ENCODE results near the gene HDAC10. TPM values are rescaled to one million over a fixed set of nuclear protein-coding genes. Genes with fewer than 3 reads are reported as not detected.

Gene HDAC10
- total RNA-seq, 4 donors from 2014 or later: 66.8 to 618 (median 142) TPM

- intact Hi-C loops (cut with DNase I; ENCODE audit: low total_unique reads): no loop called here
- no peak for TF ChIP-seq EP300 (IDR thresholded peaks at IDR 0.05; ENCODE audit: low read depth)
- peak in 4 of 5 experiments; percentile 32 to 51 (median 35) for TF ChIP-seq CTCF (IDR thresholded peaks at IDR 0.05)
- Histone ChIP-seq H3K27ac (no peak overlapping the region), H3K4me3 (no peak overlapping the region), H3K9me3 (no peaks in the 10 kb centered on the region), H3K4me1 (peaks cover 8 to 15% (median 10%) of the 10 kb centered on the region in 4 donors), H3K36me3 (no peaks in the 10 kb centered on the region), H3K27me3 (no peaks in the 10 kb centered on the region)
- no peak for DNase-seq
- in situ Hi-C loops (cut with MboI; ENCODE audit: low pct_ligation_motif_present in 1 of 4, low pct_unique_long_range_greater_than_20kb in 1 of 4, low sequenced_read_pairs in 3 of 4): no loop called here
- WGBS, 2 donors (ENCODE audit: low coverage in 1 of 2): 71 to 92% methylated on average over 2 to 10 of the region's 11 CpGs
These were observed 14.2 kb downstream of the HDAC10 start for GRCh38 chr22:50236731-50237409.

GRCh38 chr22:50233223-50233622 lies 17.8 kb downstream of the HDAC10 start:
- intact Hi-C loops (cut with DNase I; ENCODE audit: low total_unique reads) (no loop called here), in situ Hi-C loops (cut with MboI; ENCODE audit: low pct_ligation_motif_present in 1 of 4, low pct_unique_long_range_greater_than_20kb in 1 of 4, low sequenced_read_pairs in 3 of 4) (no loop called here)
- no peak for DNase-seq
- H3K27ac ChIP-seq: no peak overlapping the region
- TF ChIP-seq EP300 (IDR thresholded peaks at IDR 0.05; ENCODE audit: low read depth) (no peak), POLR2AphosphoS5 (IDR thresholded peaks at IDR 0.05) (no peak), CTCF (IDR thresholded peaks at IDR 0.05) (no peak), POLR2A (IDR thresholded peaks at IDR 0.05) (no peak)
- WGBS, 2 donors (ENCODE audit: low coverage in 1 of 2): 92% methylated on average over 18 of the region's 18 CpGs; no CpG with 5 or more reads in 1 of the 2 donors
- no peaks in the 10 kb centered on the region for H3K36me3 ChIP-seq
- no peaks in the 10 kb centered on the region for H3K27me3 ChIP-seq
- H3K9me3 ChIP-seq: no peaks in the 10 kb centered on the region
- no peaks in the 10 kb centered on the region for H3K4me1 ChIP-seq
- no peak overlapping the region for H3K4me3 ChIP-seq

- WGBS, 2 donors (ENCODE audit: low coverage in 1 of 2): 92 to 96% methylated on average over 4 to 20 of the region's 20 CpGs
These were observed 18.4 kb downstream of the HDAC10 start for GRCh38 chr22:50232481-50233151.

More at GRCh38 chr22:50232481-50233151, 18.4 kb downstream of the HDAC10 start:
- Histone ChIP-seq H3K9me3 (no peaks in the 10 kb centered on the region), H3K36me3 (no peaks in the 10 kb centered on the region), H3K4me3 (no peak overlapping the region), H3K27ac (no peak overlapping the region), H3K4me1 (no peaks in the 10 kb centered on the region), H3K27me3 (no peaks in the 10 kb centered on the region)
- in situ Hi-C loops (cut with MboI; ENCODE audit: low pct_ligation_motif_present in 1 of 4, low pct_unique_long_range_greater_than_20kb in 1 of 4, low sequenced_read_pairs in 3 of 4): no loop called here
- no peak for TF ChIP-seq POLR2A (IDR thresholded peaks at IDR 0.05)
- TF ChIP-seq EP300 (IDR thresholded peaks at IDR 0.05; ENCODE audit: low read depth): no peak
- no peak for TF ChIP-seq CTCF (IDR thresholded peaks at IDR 0.05)
- no peak for TF ChIP-seq POLR2AphosphoS5 (IDR thresholded peaks at IDR 0.05)
- intact Hi-C loops (cut with DNase I; ENCODE audit: low total_unique reads): no loop called here
- no peak for DNase-seq
